HG03442 (cell line): ENCODE results near the gene PRLR.

Source experiments
- ATAC-seq: cut with Tn5 transposase; IDR thresholded peaks from one replicate; pipeline ENCODE4 v1.9.1; 2021; ENCODE audit warnings: mild to moderate bottlenecking, moderate library complexity; ENCODE audit not compliant: unreplicated experiment

PRLR gene

DNA sequence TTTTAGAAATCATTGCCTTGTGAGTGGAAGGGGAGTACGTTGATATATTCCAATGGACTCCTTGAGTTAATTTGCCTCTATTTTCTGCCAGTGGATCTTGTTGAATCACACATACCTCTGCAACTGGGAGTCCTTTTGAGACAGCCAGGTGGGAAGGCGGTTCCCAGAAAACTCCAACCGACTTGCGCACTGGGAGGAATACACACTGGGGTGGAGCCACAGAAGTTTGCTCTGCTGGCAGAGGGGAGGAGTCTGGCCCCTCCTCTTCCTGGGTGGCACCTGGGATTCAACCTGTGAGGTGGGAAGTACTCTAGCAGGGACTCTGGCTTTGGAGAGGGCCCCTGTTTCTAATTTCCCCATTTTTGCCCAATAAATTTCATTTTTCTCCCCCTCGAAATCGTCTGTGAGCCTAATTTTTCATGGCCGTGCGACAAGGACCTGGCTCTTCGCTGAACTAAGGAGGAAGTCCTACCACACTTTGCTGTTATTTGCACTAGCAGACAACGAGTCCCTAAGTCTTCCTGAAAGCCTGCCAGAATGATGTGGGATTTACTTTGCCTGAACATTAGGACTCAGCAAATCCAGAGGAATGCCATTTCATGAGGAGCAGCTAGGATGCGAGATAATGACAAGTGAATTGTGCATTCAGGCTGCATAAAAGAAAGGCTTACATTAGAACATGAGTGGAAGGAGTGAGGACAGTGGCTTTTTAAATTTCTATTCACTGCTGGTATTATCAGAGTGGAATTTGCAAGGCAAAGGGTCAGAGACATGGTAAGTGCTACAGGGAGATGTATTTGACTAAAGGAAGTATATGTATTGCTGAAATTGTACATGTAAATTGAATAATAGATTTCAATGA lies 67.2 kb downstream of the PRLR start:
- no peak for ATAC-seq

- no peak for ATAC-seq
Measured at GRCh38 chr5:35161652-35162273, 68.5 kb downstream of the PRLR start.

- ATAC-seq: no peak
Measured at GRCh38 chr5:35160486-35161116, 69.7 kb downstream of the PRLR start.

- no peak for ATAC-seq
Measured at GRCh38 chr5:35159370-35159742, 70.9 kb downstream of the PRLR start.

GRCh38 chr5:35158622-35159369 lies 71.5 kb downstream of the PRLR start:
- ATAC-seq: no peak

- ATAC-seq: no peak
Measured at GRCh38 chr5:35158204-35158603, 72.1 kb downstream of the PRLR start.

- no peak for ATAC-seq
Measured at GRCh38 chr5:35153375-35153932, 76.8 kb downstream of the PRLR start.

- ATAC-seq: no peak
Measured at GRCh38 chr5:35152733-35153132, 77.6 kb downstream of the PRLR start.

GRCh38 chr5:35151146-35151920 lies 79.0 kb downstream of the PRLR start:
- ATAC-seq: no peak

- no peak for ATAC-seq
Measured at GRCh38 chr5:35149041-35149440, 81.2 kb downstream of the PRLR start.

DNA sequence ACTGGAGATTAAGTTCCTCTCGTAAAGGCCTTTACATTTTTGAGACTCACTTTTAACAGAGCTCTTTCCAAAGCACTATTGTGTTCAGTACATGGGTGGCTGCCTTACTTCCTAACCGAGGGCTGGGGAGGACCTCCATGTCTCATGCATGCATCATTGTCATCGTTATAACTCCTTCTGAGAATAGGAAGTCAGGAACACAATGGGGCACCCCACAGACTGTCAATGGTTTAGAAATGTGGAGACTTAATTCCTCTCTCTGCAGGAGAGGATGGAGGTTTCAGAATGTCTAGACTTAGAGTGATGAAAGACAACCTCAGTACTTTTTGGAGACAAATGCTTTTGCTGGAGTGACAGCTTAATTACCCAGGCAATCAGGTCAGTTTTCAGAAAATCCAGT lies 83.9 kb downstream of the PRLR start:
- no peak for ATAC-seq

- no peak for ATAC-seq
Measured at GRCh38 chr5:35145691-35146317, 84.5 kb downstream of the PRLR start.

GRCh38 chr5:35145012-35145411 lies 85.3 kb downstream of the PRLR start:
- no peak for ATAC-seq

- ATAC-seq: no peak
Measured at GRCh38 chr5:35143841-35144240, 86.4 kb downstream of the PRLR start.

GRCh38 chr5:35141739-35142138 lies 88.5 kb downstream of the PRLR start:
- ATAC-seq: no peak

GRCh38 chr5:35138232-35138631 lies 92.1 kb downstream of the PRLR start:
- ATAC-seq: no peak

DNA sequence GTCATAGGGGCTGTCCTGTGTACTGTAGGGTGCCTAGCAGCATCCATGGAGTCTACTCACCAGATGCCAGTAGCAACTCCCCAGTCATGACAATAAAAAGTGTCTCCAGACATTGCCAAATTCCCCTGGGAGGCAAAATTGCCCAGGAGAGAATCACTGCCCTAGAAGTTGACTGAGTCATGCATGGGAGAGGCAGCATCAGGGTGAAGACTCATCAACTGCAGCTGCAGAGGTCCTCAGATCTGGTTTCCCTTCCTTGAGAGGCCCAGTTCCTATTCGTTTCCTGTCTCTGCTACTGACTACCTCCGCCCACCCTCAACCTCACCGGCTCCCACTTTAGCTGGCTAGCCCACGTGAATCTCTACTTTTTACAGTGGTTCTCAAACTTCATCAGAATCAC lies 93.9 kb downstream of the PRLR start:
- ATAC-seq: no peak

GRCh38 chr5:35135239-35135700 lies 95.0 kb downstream of the PRLR start:
- ATAC-seq: no peak

GRCh38 chr5:35134278-35135030 lies 95.8 kb downstream of the PRLR start:
- ATAC-seq: no peak
